Epithelial cell of proximal tubule (primary cell): ENCODE measurements around the gene RBX1. TPM values are rescaled to one million over a fixed set of nuclear protein-coding genes. Genes with fewer than 3 reads are reported as not detected.

Experiments used
- DNase-seq: peaks from one replicate; pipeline ENCODE4 v3.0.0-alpha.2; 2011; ENCODE audit warnings: low read depth
- H3K4me3 ChIP-seq: 2 replicates; pipeline ENCODE4 v1.5.1; 2011; ENCODE audit warnings: low read depth, mild to moderate bottlenecking, low read length
- CTCF ChIP-seq: conservative IDR thresholded peaks from 2 replicates; pipeline ENCODE4 v1.5.1; 2012; ENCODE audit warnings: low read depth, mild to moderate bottlenecking, low read length
- total RNA-seq: library from RNA; depleted of rRNA; stranded (reverse); fragments of >200 nt; gene quantifications from 2 replicates; pipeline ENCODE4 v1.2.3, GENCODE V29; 2015

The RBX1 gene
- total RNA-seq, 1 donor from 2014 or later: 109 TPM

- peak overlapping the region; percentile 72 for H3K4me3 ChIP-seq
- TF ChIP-seq CTCF: no peak
- DNase-seq: no peak
Observed at GRCh38 chr22:41021061-41021612, 70.0 kb downstream of the RBX1 start.

- peak overlapping the region; percentile 72 for H3K4me3 ChIP-seq
- TF ChIP-seq CTCF: peak; percentile 11
- DNase-seq: no peak
Observed at GRCh38 chr22:41021613-41022454, 70.7 kb downstream of the RBX1 start.

- peak overlapping the region; percentile 72 for H3K4me3 ChIP-seq
- no peak for TF ChIP-seq CTCF
- DNase-seq: no peak
Observed at GRCh38 chr22:41022470-41023298, 71.5 kb downstream of the RBX1 start.

Other genes starting within 250 kb of the RBX1 start
- 16.3 and 29.6 TPM in 2 replicates for gene SLC25A17, start 132.0 kb upstream of the RBX1 start, total RNA-seq
- 126 and 159 TPM in 2 replicates for gene ST13, start 94.7 kb upstream of the RBX1 start, total RNA-seq
- 7.1 and 9.1 TPM in 2 replicates for gene XPNPEP3, start 94.2 kb upstream of the RBX1 start, total RNA-seq
- not detected in 2 replicates for gene DNAJB7, start 89.3 kb upstream of the RBX1 start, total RNA-seq
- gene EP300, start 141.2 kb downstream of the RBX1 start, total RNA-seq: 17.1 and 30.0 TPM in 2 replicates